PC-9 (cell line): Measurements from ENCODE around the gene QPCT. TPM values are rescaled to one million over a fixed set of nuclear protein-coding genes. Genes with fewer than 3 reads are reported as not detected.
A peak's percentile ranks its signal among the peaks of the same experiment; 100 is the strongest.
"Not testable (repeated sequence)": the region's sequence is repeated elsewhere in the genome, so short reads cannot be mapped to it uniquely, and the experiment has no call there.

Source experiments
- BruUV-seq: library from RNA; stranded (reverse); fragments of 400-500 nt; replicated peaks from 2 replicates; lab custom pipeline; 2021; lab: Mats Ljungman, UMichigan
- CTCF ChIA-PET: fragments of 300-600 bp; sonication (Branson Sonifier 250); formaldehyde crosslinking; loops from one replicate; lab custom pipeline; 2022; ENCODE audit warnings: antibody characterized with exemption; lab: Charles Lee
- POLR2A ChIA-PET: fragments of 300-600 bp; sonication (Branson Sonifier 250); formaldehyde crosslinking; loops from one replicate; lab custom pipeline; 2022; ENCODE audit warnings: antibody characterized with exemption; ENCODE audit not compliant: unreplicated experiment; lab: Charles Lee
- DNase-seq, 2 experiments: peaks; one replicate each; pipeline versions ENCODE4 v3.0.0 to v3.0.0-alpha.2; 2015 to 2022; ENCODE audit warnings: mixed read lengths in 1 of 2
- H2AFZ ChIP-seq: fragments of 200-600 bp; sonication (generic); 2 replicates; pipeline ENCODE4 v1.8.1; 2017; ENCODE audit warnings: antibody characterized with exemption
- H3F3A ChIP-seq: fragments of 200-600 bp; sonication (generic); 2 replicates; pipeline ENCODE4 v1.8.1; 2017; ENCODE audit warnings: antibody characterized with exemption, mild to moderate bottlenecking, low read depth; ENCODE audit not compliant: insufficient read depth
- H3K27ac ChIP-seq: fragments of 200-600 bp; sonication (generic); 2 replicates; pipeline ENCODE4 v1.6.1; 2016; ENCODE audit warnings: mixed run types
- H3K27me3 ChIP-seq: fragments of 200-600 bp; sonication (generic); 2 replicates; pipeline ENCODE4 v1.6.1; 2016; ENCODE audit warnings: low read depth, mixed run types; ENCODE audit not compliant: insufficient read depth
- H3K36me3 ChIP-seq: fragments of 200-600 bp; sonication (generic); 2 replicates; pipeline ENCODE4 v1.6.1; 2016; ENCODE audit warnings: low read depth, mixed run types
- H3K4me1 ChIP-seq: fragments of 200-600 bp; sonication (generic); replicated peaks from 2 replicates; pipeline ENCODE4 v1.6.1; 2016; ENCODE audit warnings: mixed run types; ENCODE audit not compliant: insufficient read depth
- H3K4me2 ChIP-seq: fragments of 200-600 bp; sonication (generic); 2 replicates; pipeline ENCODE4 v1.6.1; 2017; ENCODE audit warnings: mixed run types
- H3K4me3 ChIP-seq: fragments of 200-600 bp; sonication (generic); 2 replicates; pipeline ENCODE4 v1.6.1; 2016; ENCODE audit warnings: mixed run types
- H3K79me2 ChIP-seq: fragments of 200-600 bp; sonication (generic); 2 replicates; pipeline ENCODE4 v1.6.1; 2017; ENCODE audit warnings: low read depth, mixed run types
- H3K9me2 ChIP-seq: fragments of 200-600 bp; sonication (generic); 2 replicates; pipeline ENCODE4 v1.8.1; 2017; ENCODE audit warnings: mild to moderate bottlenecking; ENCODE audit not compliant: insufficient read depth
- H3K9me3 ChIP-seq: fragments of 200-600 bp; sonication (generic); 2 replicates; pipeline ENCODE4 v1.8.1; 2016; ENCODE audit warnings: low read depth; ENCODE audit not compliant: insufficient read depth
- H4K20me1 ChIP-seq: fragments of 200-600 bp; sonication (generic); 2 replicates; pipeline ENCODE4 v1.8.1; 2017; ENCODE audit not compliant: insufficient read depth
- EZH2 ChIP-seq: fragments of 200-600 bp; sonication (generic); IDR thresholded peaks from 2 replicates; pipeline ENCODE4 v1.8.0; 2017; ENCODE audit warnings: antibody characterized with exemption, low read depth
- intact Hi-C: fragments of 100-400 bp; cut with micrococcal nuclease; formaldehyde crosslinking; loops from one replicate; pipeline ENCODE4 v1.10.0; 2022; ENCODE audit not compliant: unreplicated experiment
- total RNA-seq: library from RNA; stranded (reverse); gene quantifications from 2 replicates; pipeline ENCODE4 v1.2.3, GENCODE V29; 2021
- TF ChIP-seq, protein P1 (sequence below): fragments of 200-600 bp; sonication (generic); conservative IDR thresholded peaks from 2 replicates; pipeline ENCODE4 v1.6.1; 2017; ENCODE audit warnings: mixed run types, antibody characterized with exemption, mild to moderate bottlenecking, moderate library complexity

Gene QPCT
- total RNA-seq, 1 experiment from 2014 or later: 3.0 TPM

GRCh38 chr2:37377187-37377532 is 32.7 kb downstream of the QPCT start:
- 0 out of 2 replicates have a peak, but pooled peaks cover 3% of the 10 kb centered on the region for H3K9me2 ChIP-seq
- no peaks in the 10 kb centered on the region for H3K27me3 ChIP-seq
- H4K20me1 ChIP-seq: no peaks in the 10 kb centered on the region
- no peaks in the 10 kb centered on the region for H3K79me2 ChIP-seq
- TF ChIP-seq EZH2: no peak
- TF ChIP-seq, protein P1, sequence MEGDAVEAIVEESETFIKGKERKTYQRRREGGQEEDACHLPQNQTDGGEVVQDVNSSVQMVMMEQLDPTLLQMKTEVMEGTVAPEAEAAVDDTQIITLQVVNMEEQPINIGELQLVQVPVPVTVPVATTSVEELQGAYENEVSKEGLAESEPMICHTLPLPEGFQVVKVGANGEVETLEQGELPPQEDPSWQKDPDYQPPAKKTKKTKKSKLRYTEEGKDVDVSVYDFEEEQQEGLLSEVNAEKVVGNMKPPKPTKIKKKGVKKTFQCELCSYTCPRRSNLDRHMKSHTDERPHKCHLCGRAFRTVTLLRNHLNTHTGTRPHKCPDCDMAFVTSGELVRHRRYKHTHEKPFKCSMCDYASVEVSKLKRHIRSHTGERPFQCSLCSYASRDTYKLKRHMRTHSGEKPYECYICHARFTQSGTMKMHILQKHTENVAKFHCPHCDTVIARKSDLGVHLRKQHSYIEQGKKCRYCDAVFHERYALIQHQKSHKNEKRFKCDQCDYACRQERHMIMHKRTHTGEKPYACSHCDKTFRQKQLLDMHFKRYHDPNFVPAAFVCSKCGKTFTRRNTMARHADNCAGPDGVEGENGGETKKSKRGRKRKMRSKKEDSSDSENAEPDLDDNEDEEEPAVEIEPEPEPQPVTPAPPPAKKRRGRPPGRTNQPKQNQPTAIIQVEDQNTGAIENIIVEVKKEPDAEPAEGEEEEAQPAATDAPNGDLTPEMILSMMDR: no peak
- intact Hi-C loops: no loop called here
- POLR2A ChIA-PET: interaction anchor here (0.6 kb wide), 1 partner anchor 18 kb away, joined by 5 read pairs; no protein-coding TSS in a partner anchor
- no peaks in the 10 kb centered on the region for H3F3A ChIP-seq
- no peaks in the 10 kb centered on the region for H3K36me3 ChIP-seq
- no peak overlapping the region for H3K27ac ChIP-seq
- CTCF ChIA-PET: no interaction called here
- no peak overlapping the region for H3K4me2 ChIP-seq
- H2AFZ ChIP-seq: no peak overlapping the region
- no peak overlapping the region for H3K4me3 ChIP-seq
- peaks cover 11% of the 10 kb centered on the region; the same call in 1 of the 2 replicates for H3K4me1 ChIP-seq
- no peaks in the 10 kb centered on the region for H3K9me3 ChIP-seq
- DNase-seq: no peak
- BruUV-seq: no TSS peak

DNA sequence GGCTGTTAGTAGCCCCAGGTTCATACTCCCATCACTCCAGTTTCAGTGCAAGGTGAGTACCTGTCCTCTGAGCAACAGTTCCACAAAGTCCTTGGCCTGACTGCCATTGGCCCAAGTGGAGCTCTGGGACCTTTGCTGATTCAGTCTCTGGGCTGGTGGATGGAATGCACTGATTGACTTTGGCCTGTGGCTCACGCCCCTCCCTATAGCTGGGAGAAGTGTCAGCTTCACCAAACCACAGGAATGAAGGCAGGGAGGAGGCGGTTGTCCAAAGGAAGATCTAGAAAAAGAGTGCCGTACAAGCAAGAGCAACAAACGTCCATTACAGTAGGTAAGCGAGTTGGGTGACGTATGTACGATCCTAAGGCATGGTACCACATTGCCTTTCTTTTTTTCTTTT is 34.0 kb downstream of the QPCT start:
- H3K36me3 ChIP-seq: no peaks in the 10 kb centered on the region
- no peak overlapping the region for H3K27ac ChIP-seq
- H3K4me1 ChIP-seq: peaks cover 11% of the 10 kb centered on the region; the same call in 1 of the 2 replicates
- no peaks in the 10 kb centered on the region for H3K27me3 ChIP-seq
- no peaks in the 10 kb centered on the region for H4K20me1 ChIP-seq
- H3K9me3 ChIP-seq: no peaks in the 10 kb centered on the region
- no TSS peak for BruUV-seq
- ChIA-PET POLR2A (interaction anchor here (0.6 to 0.7 kb wide), 2 partner anchors 361 to 499 kb away, joined by 3 to 12 read pairs; no protein-coding TSS in a partner anchor), CTCF (interaction anchor here (0.7 to 1.2 kb wide), 2 partner anchors 31 to 79 kb away, joined by 3 read pairs; no protein-coding TSS in a partner anchor)
- no peak for TF ChIP-seq EZH2
- TF ChIP-seq, protein P1: no peak
- DNase-seq: peak; percentile 71 to 72
- intact Hi-C loops: no loop called here
- no peak overlapping the region for H3K4me3 ChIP-seq
- H3K9me2 ChIP-seq: 0 out of 2 replicates have a peak, but pooled peaks cover 3% of the 10 kb centered on the region
- no peak overlapping the region for H3K4me2 ChIP-seq
- no peaks in the 10 kb centered on the region for H3K79me2 ChIP-seq
- no peak overlapping the region for H2AFZ ChIP-seq
- no peaks in the 10 kb centered on the region for H3F3A ChIP-seq

DNA sequence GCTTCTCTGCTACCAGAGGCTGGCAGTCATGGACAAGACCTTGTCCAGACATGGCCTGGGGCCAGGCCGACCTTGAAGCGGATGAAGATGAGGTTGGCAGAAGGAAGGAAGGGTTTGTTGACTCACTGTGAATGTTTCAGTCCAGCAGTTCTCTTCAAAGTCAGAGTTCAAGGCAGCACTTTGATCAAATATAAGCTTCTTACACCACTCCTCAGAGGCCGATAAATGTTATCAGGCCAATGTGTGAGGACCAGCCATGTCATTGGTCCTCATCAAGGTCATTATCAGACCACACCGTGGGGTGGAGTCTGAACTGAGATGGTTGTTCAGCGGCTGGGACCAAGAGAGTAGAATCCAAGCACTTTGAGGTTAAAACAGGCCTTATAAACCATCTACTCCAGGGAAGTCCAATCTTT is 35.5 kb downstream of the QPCT start:
- Histone ChIP-seq H4K20me1 (no peaks in the 10 kb centered on the region), H3K9me2 (no peaks in the 10 kb centered on the region), H3K4me3 (no peak overlapping the region), H3K27me3 (no peaks in the 10 kb centered on the region), H3K4me1 (peaks cover 11% of the 10 kb centered on the region; the same call in 1 of the 2 replicates), H3F3A (no peaks in the 10 kb centered on the region), H3K36me3 (no peaks in the 10 kb centered on the region), H2AFZ (no peak overlapping the region), H3K4me2 (no peak overlapping the region), H3K9me3 (no peaks in the 10 kb centered on the region), H3K27ac (no peak overlapping the region), H3K79me2 (no peaks in the 10 kb centered on the region)
- no peak for DNase-seq
- no TSS peak for BruUV-seq
- CTCF ChIA-PET: interaction anchor here (0.5 to 0.9 kb wide), 4 partner anchors 16 to 378 kb away, joined by 3 to 7 read pairs (median 4); no protein-coding TSS in a partner anchor
- POLR2A ChIA-PET: no interaction called here
- TF ChIP-seq, protein P1: no peak
- no peak for TF ChIP-seq EZH2
- intact Hi-C loops: no loop called here

DNA sequence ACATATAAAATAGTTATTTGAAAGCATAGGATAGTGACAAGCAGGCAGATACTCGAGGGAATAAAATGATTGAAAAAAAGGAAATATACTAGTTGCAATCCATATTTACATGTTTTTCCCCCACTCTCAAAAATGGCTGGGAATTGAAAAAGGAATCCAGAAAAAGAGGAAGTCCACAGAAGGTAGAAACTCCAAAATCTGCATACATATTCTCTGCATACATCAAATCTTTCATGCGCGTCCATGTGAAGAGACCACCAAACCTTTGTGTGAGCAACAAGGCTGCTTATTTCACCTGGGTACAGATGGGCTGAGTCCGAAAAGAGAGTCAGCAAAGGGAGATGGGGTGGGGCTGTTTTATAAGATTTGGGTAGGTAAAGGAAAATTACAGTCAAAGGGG is 36.4 kb downstream of the QPCT start:
- not testable (repeated sequence) for BruUV-seq

DNA sequence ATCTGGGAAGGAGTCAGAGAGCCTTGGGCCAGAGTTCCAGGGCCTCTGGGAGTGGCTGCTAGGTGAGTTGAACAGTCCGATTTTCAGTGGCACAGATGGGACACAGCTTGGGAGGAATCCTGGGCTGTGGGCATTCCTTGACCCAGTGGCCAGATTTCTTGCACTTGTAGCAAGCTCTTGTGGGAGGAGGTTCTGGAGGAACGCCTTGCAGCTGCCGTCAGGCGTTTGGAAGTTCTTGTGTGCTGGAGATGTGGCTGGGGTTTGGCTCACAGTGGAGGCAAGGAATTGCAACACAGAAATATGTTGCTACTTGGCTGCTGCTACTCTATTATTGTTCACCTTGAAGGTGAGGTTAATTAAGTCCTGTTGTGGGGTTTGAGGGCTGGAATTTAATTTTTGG is 39.8 kb downstream of the QPCT start:
- H3K27ac ChIP-seq, H3K36me3 ChIP-seq, H3K4me3 ChIP-seq, H3F3A ChIP-seq, H3K4me2 ChIP-seq, H3K9me2 ChIP-seq, intact Hi-C loops, BruUV-seq, H4K20me1 ChIP-seq, H3K79me2 ChIP-seq, DNase-seq, POLR2A ChIA-PET, CTCF ChIA-PET, H3K27me3 ChIP-seq, H2AFZ ChIP-seq, H3K9me3 ChIP-seq: not testable (repeated sequence)
- H3K4me1 ChIP-seq: peaks cover 16% of the 10 kb centered on the region

More for the DNA sequence above, 36.4 kb downstream of the QPCT start:
- H3K4me1 ChIP-seq: peaks cover 11% of the 10 kb centered on the region; the same call in 1 of the 2 replicates
- H4K20me1 ChIP-seq, H3K79me2 ChIP-seq, H3K4me3 ChIP-seq, H3K4me2 ChIP-seq, H3K27me3 ChIP-seq, intact Hi-C loops, H3K36me3 ChIP-seq, H3F3A ChIP-seq, POLR2A ChIA-PET, H3K9me3 ChIP-seq, DNase-seq, H3K9me2 ChIP-seq, H3K27ac ChIP-seq, H2AFZ ChIP-seq: not testable (repeated sequence)
- CTCF ChIA-PET: interaction anchor here (0.5 to 0.6 kb wide), 3 partner anchors 80 to 379 kb away, joined by 3 to 7 read pairs (median 6); no protein-coding TSS in a partner anchor
